ENCODE data around the gene SMPDL3B.

DNA sequence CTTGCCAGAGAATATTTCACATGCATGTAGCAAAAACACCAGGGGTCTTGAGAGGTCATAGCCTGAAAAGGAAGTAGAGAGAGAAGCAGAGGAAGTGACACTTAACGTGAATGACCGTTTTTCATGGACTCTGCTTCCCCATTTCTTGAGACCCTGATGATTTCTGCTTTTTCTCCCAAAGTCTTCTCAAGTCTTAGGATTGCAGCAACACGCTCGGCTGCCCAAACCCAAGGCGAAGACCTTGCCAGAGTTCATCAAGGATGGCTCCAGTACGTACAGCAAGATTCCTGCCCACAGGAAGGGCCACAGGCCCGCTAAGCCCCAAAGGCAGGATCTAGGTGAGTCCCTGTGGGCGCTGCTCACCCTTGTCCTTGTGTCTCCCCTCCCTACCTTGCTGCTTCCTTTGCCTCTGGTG lies 49.7 kb upstream of the SMPDL3B start:
- TF ChIP-seq, protein P1, sequence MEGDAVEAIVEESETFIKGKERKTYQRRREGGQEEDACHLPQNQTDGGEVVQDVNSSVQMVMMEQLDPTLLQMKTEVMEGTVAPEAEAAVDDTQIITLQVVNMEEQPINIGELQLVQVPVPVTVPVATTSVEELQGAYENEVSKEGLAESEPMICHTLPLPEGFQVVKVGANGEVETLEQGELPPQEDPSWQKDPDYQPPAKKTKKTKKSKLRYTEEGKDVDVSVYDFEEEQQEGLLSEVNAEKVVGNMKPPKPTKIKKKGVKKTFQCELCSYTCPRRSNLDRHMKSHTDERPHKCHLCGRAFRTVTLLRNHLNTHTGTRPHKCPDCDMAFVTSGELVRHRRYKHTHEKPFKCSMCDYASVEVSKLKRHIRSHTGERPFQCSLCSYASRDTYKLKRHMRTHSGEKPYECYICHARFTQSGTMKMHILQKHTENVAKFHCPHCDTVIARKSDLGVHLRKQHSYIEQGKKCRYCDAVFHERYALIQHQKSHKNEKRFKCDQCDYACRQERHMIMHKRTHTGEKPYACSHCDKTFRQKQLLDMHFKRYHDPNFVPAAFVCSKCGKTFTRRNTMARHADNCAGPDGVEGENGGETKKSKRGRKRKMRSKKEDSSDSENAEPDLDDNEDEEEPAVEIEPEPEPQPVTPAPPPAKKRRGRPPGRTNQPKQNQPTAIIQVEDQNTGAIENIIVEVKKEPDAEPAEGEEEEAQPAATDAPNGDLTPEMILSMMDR (IDR thresholded peaks at IDR 0.05; ENCODE audit: low read length) = no peak
- no peak for TF ChIP-seq EZH2 (IDR thresholded peaks at IDR 0.05; ENCODE audit: borderline replicate concordance, low read length)

Measured in OCI-LY1 (cell line).